Thoracic aorta (tissue), 2 donors: ENCODE data around the gene SULT1B1. TPM values are rescaled to one million over a fixed set of nuclear protein-coding genes. Genes with fewer than 3 reads are reported as not detected.

ENCODE experiments used
- ATAC-seq: fragments of 150-250 bp; one replicate; pipeline ENCODE4 v1.8.0; 2017; ENCODE audit warnings: low read depth; ENCODE audit not compliant: insufficient number of reproducible peaks, low FRiP score
- DNase-seq: peaks from one replicate; pipeline ENCODE4 v3.0.0-alpha.2; 2020; ENCODE audit warnings: low spot score
- H3K27ac ChIP-seq, 2 donors: fragments of 200-600 bp; sonication (generic); 1 replicate in 1 of 2; 2 replicates in 1 of 2; pipeline ENCODE4 v1.5.1; 2016; ENCODE audit warnings: mild to moderate bottlenecking in 2 of 2, moderate library complexity in 2 of 2
- H3K27me3 ChIP-seq: fragments of 200-600 bp; sonication (generic); replicated peaks from 2 replicates; pipeline ENCODE4 v1.6.0; 2016; ENCODE audit warnings: mild to moderate bottlenecking; ENCODE audit not compliant: insufficient read depth
- H3K36me3 ChIP-seq: fragments of 200-600 bp; sonication (generic); one replicate; pipeline ENCODE4 v1.5.1; 2016
- H3K4me1 ChIP-seq, 2 donors: fragments of 200-600 bp; sonication (generic); 1 replicate in 1 of 2; 2 replicates in 1 of 2; pipeline versions ENCODE4 v1.5.1 to v1.6.0; 2016; ENCODE audit warnings: low read depth in 2 of 2, mild to moderate bottlenecking in 1 of 2; ENCODE audit not compliant: control insufficient read depth in 1 of 2
- H3K4me3 ChIP-seq: fragments of 200-600 bp; sonication (generic); 2 replicates; pipeline ENCODE4 v1.5.1; 2016; ENCODE audit warnings: mild to moderate bottlenecking
- H3K9me3 ChIP-seq: fragments of 200-600 bp; sonication (generic); 2 replicates; pipeline ENCODE4 v1.5.1; 2016
- CTCF ChIP-seq: fragments of 200-600 bp; sonication (generic); IDR thresholded peaks from one replicate; pipeline ENCODE4 v1.5.1; 2019; ENCODE audit warnings: antibody characterized with exemption
- total RNA-seq, 2 donors: library from RNA; depleted of rRNA; stranded (reverse); fragments of >200 nt; gene quantifications; one replicate each; pipeline versions ENCODE4 v1.1.0 to v1.2.3, GENCODE V29; 2016

The SULT1B1 gene
- total RNA-seq, 2 donors from 2014 or later = 0.41 to 2.9 TPM

GRCh38 chr4:69763233-69763632, 2.8 kb upstream of the SULT1B1 start:
- H3K27ac ChIP-seq = no peak overlapping the region
- no peak for ATAC-seq
- no peak for DNase-seq
- TF ChIP-seq CTCF = no peak
- no peaks in the 10 kb centered on the region for H3K4me1 ChIP-seq
- H3K9me3 ChIP-seq = no peaks in the 10 kb centered on the region
- no peak overlapping the region for H3K4me3 ChIP-seq
- no peaks in the 10 kb centered on the region for H3K36me3 ChIP-seq
- no peaks in the 10 kb centered on the region for H3K27me3 ChIP-seq

GRCh38 chr4:69759189-69759604, 1.2 kb downstream of the SULT1B1 start:
- no peak overlapping the region for H3K27ac ChIP-seq
- ATAC-seq (no peak), DNase-seq (no peak)
- no peak overlapping the region for H3K4me3 ChIP-seq
- H3K9me3 ChIP-seq = no peaks in the 10 kb centered on the region
- no peaks in the 10 kb centered on the region for H3K36me3 ChIP-seq
- no peaks in the 10 kb centered on the region for H3K27me3 ChIP-seq
- H3K4me1 ChIP-seq = no peaks in the 10 kb centered on the region
- TF ChIP-seq CTCF = no peak

DNA sequence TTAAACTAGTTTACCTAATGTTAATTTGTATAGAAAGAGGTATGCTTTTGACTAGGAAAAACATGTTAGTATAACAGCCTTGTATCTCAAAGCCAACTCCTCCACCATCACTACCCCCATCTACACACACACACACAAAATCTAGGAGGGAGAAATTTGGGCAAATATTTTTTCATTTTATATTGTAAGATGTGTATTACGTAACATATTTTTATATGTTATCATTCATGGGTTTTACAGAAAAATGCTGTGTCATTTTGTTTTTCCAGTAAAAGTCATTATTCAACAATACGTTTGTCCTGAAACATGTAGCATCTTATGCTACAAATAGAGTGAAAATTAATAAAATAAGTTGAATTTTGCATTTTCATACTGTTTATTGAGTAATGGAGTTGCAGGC, 3.0 kb downstream of the SULT1B1 start:
- no peaks in the 10 kb centered on the region for H3K27me3 ChIP-seq
- no peak for ATAC-seq
- no peaks in the 10 kb centered on the region for H3K4me1 ChIP-seq
- no peak overlapping the region for H3K27ac ChIP-seq
- no peak for DNase-seq
- no peak for TF ChIP-seq CTCF
- no peaks in the 10 kb centered on the region for H3K9me3 ChIP-seq
- no peak overlapping the region for H3K4me3 ChIP-seq
- no peaks in the 10 kb centered on the region for H3K36me3 ChIP-seq

DNA sequence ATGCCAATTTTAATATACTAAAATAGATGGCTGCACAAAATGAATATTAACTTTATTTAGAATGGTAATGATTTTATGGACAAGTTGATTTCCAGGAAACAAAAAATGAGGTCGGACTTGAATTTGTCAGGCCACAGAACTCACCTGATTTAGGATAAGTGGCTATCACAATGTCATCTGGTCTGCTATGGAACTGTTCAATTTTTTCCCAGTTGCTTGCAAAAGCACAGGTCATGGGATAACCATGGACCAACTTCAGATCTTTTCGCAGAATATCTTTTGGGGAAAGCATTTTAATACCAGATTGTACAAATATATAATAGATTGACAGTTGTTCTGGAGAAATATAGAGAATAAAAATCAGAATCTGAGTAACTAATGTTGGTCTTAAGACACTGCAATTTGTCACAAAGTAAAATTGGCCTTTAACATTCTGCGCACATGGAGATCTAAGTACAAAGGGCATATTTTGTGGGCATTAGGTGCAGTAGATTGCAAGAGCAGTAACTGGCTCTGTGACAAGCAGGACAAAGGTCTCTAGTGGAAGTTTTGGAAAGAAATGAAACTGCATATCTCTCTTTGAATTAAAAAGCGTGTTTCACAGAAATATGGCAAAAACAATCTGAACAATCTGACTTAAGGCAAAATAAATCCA, 5.4 kb downstream of the SULT1B1 start:
- TF ChIP-seq CTCF = no peak
- H3K27me3 ChIP-seq = no peaks in the 10 kb centered on the region
- H3K27ac ChIP-seq = no peak overlapping the region
- no peak for DNase-seq
- H3K4me3 ChIP-seq = no peak overlapping the region
- ATAC-seq = no peak
- H3K9me3 ChIP-seq = no peaks in the 10 kb centered on the region
- no peaks in the 10 kb centered on the region for H3K4me1 ChIP-seq
- H3K36me3 ChIP-seq = no peaks in the 10 kb centered on the region

GRCh38 chr4:69753686-69754085, 6.7 kb downstream of the SULT1B1 start:
- Histone ChIP-seq H3K4me3 (no peak overlapping the region), H3K9me3 (no peaks in the 10 kb centered on the region), H3K36me3 (no peaks in the 10 kb centered on the region), H3K27me3 (no peaks in the 10 kb centered on the region), H3K4me1 (no peaks in the 10 kb centered on the region), H3K27ac (no peak overlapping the region)
- DNase-seq (no peak), ATAC-seq (no peak)
- no peak for TF ChIP-seq CTCF
